Mesenchymal stem cell (in vitro differentiated cells and primary cell): ENCODE measurements around the gene ASF1B.

Source experiments
- DNase-seq: peaks from one replicate; pipeline ENCODE4 v3.0.0-alpha.2; 2013
- H2AFZ ChIP-seq: one replicate; pipeline ENCODE4 v1.6.1; 2013; ENCODE audit warnings: low read depth, mild to moderate bottlenecking, control low read depth, inconsistent platforms, low read length, moderate library complexity
- H2AK5ac ChIP-seq: 2 replicates; pipeline ENCODE4 v1.6.1; 2013; ENCODE audit warnings: low read length, moderate library complexity, mild to moderate bottlenecking, inconsistent platforms; ENCODE audit not compliant: severe bottlenecking
- H2BK120ac ChIP-seq: one replicate; pipeline ENCODE4 v1.6.1; 2013; ENCODE audit warnings: low read depth, mild to moderate bottlenecking, inconsistent platforms, low read length, moderate library complexity
- H2BK12ac ChIP-seq, 2 experiments: one replicate each; pipeline ENCODE4 v1.6.1; 2013; ENCODE audit warnings: inconsistent platforms in 2 of 2, low read length in 2 of 2, mild to moderate bottlenecking in 2 of 2, moderate library complexity in 2 of 2, control low read depth in 1 of 2
- H2BK15ac ChIP-seq: one replicate; pipeline ENCODE4 v1.6.1; 2013; ENCODE audit warnings: mild to moderate bottlenecking, low read depth, inconsistent platforms; ENCODE audit not compliant: poor library complexity, severe bottlenecking
- H2BK5ac ChIP-seq: 2 replicates; pipeline ENCODE4 v1.6.1; 2013; ENCODE audit warnings: low read depth, mild to moderate bottlenecking, low read length, control low read depth, inconsistent platforms; ENCODE audit not compliant: poor library complexity, severe bottlenecking
- H3K14ac ChIP-seq, 2 experiments: one replicate each; pipeline ENCODE4 v1.6.1; 2013; ENCODE audit warnings: inconsistent platforms in 2 of 2, low read length in 2 of 2, control low read depth in 1 of 2, mild to moderate bottlenecking in 1 of 2, moderate library complexity in 1 of 2
- H3K18ac ChIP-seq, 2 experiments: one replicate each; pipeline ENCODE4 v1.6.1; 2013; ENCODE audit warnings: inconsistent platforms in 2 of 2, low read length in 2 of 2, control low read depth in 1 of 2, low read depth in 1 of 2, mild to moderate bottlenecking in 1 of 2
- H3K23ac ChIP-seq, 2 experiments: one replicate each; pipeline ENCODE4 v1.6.1; 2013; ENCODE audit warnings: inconsistent platforms in 2 of 2, low read length in 2 of 2, mild to moderate bottlenecking in 2 of 2, moderate library complexity in 2 of 2, control low read depth in 1 of 2
- H3K27ac ChIP-seq: 2 replicates; pipeline ENCODE4 v1.5.1; 2013; ENCODE audit warnings: mild to moderate bottlenecking, moderate library complexity, low read length, control low read depth, inconsistent platforms; ENCODE audit not compliant: poor library complexity, severe bottlenecking
- H3K27me3 ChIP-seq, 2 experiments: 2 replicates each; pipeline versions ENCODE4 v1.6.1 to v1.7.0; 2013; ENCODE audit warnings: low read length in 2 of 2, mild to moderate bottlenecking in 2 of 2, moderate library complexity in 2 of 2, control low read depth in 1 of 2, inconsistent platforms in 1 of 2; ENCODE audit not compliant: control insufficient read depth in 1 of 2, insufficient read depth in 1 of 2
- H3K36me3 ChIP-seq, 2 experiments: 2 replicates each; pipeline versions ENCODE4 v1.6.1 to v1.7.0; 2013; ENCODE audit warnings: low read length in 2 of 2, control low read depth in 1 of 2, inconsistent platforms in 1 of 2, low read depth in 1 of 2, mild to moderate bottlenecking in 1 of 2; ENCODE audit not compliant: insufficient read depth in 2 of 2, control insufficient read depth in 1 of 2
- H3K4ac ChIP-seq, 2 experiments: one replicate each; pipeline ENCODE4 v1.6.1; 2013; ENCODE audit warnings: inconsistent platforms in 2 of 2, low read length in 2 of 2, mild to moderate bottlenecking in 2 of 2, moderate library complexity in 2 of 2, control low read depth in 1 of 2, low read depth in 1 of 2
- H3K4me1 ChIP-seq: 2 replicates; pipeline ENCODE4 v1.6.1; 2013; ENCODE audit warnings: low read depth, low read length, control low read depth; ENCODE audit not compliant: control insufficient read depth, insufficient read depth
- H3K4me2 ChIP-seq: 2 replicates; pipeline ENCODE4 v1.6.1; 2013; ENCODE audit warnings: low read length, mild to moderate bottlenecking, inconsistent platforms; ENCODE audit not compliant: poor library complexity, severe bottlenecking
- H3K4me3 ChIP-seq, 2 experiments: 2 replicates each; pipeline versions ENCODE4 v1.5.1 to v1.7.0; 2013; ENCODE audit warnings: low read length in 2 of 2, mild to moderate bottlenecking in 2 of 2, control low read depth in 1 of 2, low read depth in 1 of 2; ENCODE audit not compliant: insufficient read depth in 1 of 2
- H3K79me1 ChIP-seq: replicated peaks from 2 replicates; pipeline ENCODE4 v1.6.1; 2013; ENCODE audit warnings: mild to moderate bottlenecking, control low read depth, low read length, inconsistent platforms; ENCODE audit not compliant: poor library complexity, severe bottlenecking
- H3K9ac ChIP-seq: 2 replicates; pipeline ENCODE4 v1.7.0; 2013; ENCODE audit warnings: mild to moderate bottlenecking, low read length, moderate library complexity
- H3K9me3 ChIP-seq: 2 replicates; pipeline ENCODE4 v1.7.0; 2013; ENCODE audit warnings: mild to moderate bottlenecking, low read length; ENCODE audit not compliant: control insufficient read depth
- H4K8ac ChIP-seq: one replicate; pipeline ENCODE4 v1.6.1; 2013; ENCODE audit warnings: inconsistent platforms, mild to moderate bottlenecking, low read length, moderate library complexity
- H4K91ac ChIP-seq: one replicate; pipeline ENCODE4 v1.6.1; 2013; ENCODE audit warnings: mild to moderate bottlenecking, low read length, inconsistent platforms
- WGBS: methylation state at CpG from one replicate; pipeline ENCODE4 v1.1.7; 2013; ENCODE audit warnings: mixed read lengths; 5-methylcytosine and 5-hydroxymethylcytosine counted together

Gene ASF1B

DNA sequence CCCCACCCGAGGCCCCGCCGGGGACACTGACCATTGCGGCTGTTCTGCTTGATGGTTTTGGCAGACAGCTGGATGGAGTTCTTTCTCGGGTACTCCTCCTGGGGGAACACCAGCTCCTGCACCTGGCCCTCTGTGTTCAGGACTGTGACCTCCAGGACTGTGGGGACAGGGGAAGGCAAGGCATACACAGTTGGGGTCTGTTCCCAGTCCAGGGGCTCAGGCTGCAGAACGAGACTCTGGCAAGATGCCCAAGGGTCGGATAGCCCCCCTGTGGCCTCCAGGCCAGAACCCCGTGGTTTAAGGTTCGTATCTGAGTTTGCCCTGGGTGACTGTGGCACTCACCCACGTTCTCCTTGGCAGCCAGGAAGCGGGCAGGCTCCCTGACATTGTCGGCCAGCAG, 22.7 kb upstream of the ASF1B start:
- Histone ChIP-seq H3K4me1 (peaks cover 13% of the 10 kb centered on the region), H2BK5ac (no peak overlapping the region), H2AK5ac (no peak overlapping the region), H2BK15ac (no peak overlapping the region), H3K27me3 (no peaks in the 10 kb centered on the region), H3K4me3 (no peak overlapping the region), H3K27ac (no peak overlapping the region), H2BK120ac (no peak overlapping the region), H3K18ac (no peak overlapping the region), H4K91ac (no peak overlapping the region), H3K14ac (no peak overlapping the region), H3K4me2 (no peak overlapping the region), H3K79me1 (peaks cover 1% of the 10 kb centered on the region), H2BK12ac (no peak overlapping the region), H3K9ac (no peak overlapping the region), H3K9me3 (no peaks in the 10 kb centered on the region), H4K8ac (no peak overlapping the region), H2AFZ (no peak overlapping the region), H3K36me3 (peaks cover 34 to 93% of the 10 kb centered on the region in 2 experiments), H3K4ac (no peak overlapping the region), H3K23ac (no peak overlapping the region)
- 90% methylated on average over 12 of the region's 12 CpGs for WGBS
- DNase-seq: no peak

DNA sequence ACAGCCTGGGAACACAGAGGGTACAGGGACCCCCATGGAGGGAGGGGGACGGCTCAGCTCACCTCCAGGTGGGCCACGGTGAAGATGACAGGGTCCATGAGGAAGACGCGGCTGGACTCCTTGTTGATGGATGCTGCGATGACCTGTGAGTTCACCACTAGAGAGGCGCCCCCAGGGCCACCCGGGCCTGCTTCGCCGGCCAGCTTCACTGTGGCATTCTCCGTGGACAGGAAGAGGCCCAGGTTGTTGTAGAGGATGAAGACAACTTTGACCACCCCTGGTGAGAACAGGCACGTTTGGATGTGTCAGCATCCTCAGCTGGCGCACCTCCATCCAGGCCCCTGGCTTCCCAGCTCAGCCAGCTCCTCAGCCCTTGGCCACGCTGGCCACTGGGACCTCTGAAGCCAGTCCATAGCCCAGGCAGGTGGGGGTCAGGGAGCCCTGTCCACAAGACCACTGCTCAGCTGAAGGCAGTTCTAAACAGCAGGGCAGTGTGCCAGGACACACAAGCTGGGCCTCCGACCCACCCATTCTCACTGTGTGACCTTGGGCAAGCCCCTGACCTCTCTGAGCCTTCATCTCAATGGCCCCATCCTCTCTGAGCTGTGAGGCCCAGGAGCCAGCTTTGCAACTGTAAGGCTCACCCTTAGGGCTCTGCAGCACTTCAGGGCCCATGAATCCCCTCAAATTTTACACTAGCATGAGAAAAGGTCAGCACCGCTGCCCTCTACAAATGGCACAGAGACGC, 22.1 kb upstream of the ASF1B start:
- Histone ChIP-seq H3K18ac (no peak overlapping the region), H3K9ac (no peak overlapping the region), H3K14ac (no peak overlapping the region), H2BK120ac (no peak overlapping the region), H3K4me2 (no peak overlapping the region), H3K27ac (no peak overlapping the region), H3K4ac (no peak overlapping the region), H3K23ac (no peak overlapping the region), H3K79me1 (peaks cover 1% of the 10 kb centered on the region), H3K36me3 (peaks cover 34 to 91% of the 10 kb centered on the region in 2 experiments), H3K9me3 (no peaks in the 10 kb centered on the region), H3K27me3 (no peaks in the 10 kb centered on the region), H3K4me3 (no peak overlapping the region), H4K91ac (no peak overlapping the region), H2BK15ac (peak overlapping the region; percentile 13), H3K4me1 (peaks cover 13% of the 10 kb centered on the region), H2AFZ (no peak overlapping the region), H2BK5ac (no peak overlapping the region), H4K8ac (no peak overlapping the region), H2BK12ac (no peak overlapping the region), H2AK5ac (no peak overlapping the region)
- WGBS: 92% methylated on average over 16 of the region's 16 CpGs
- DNase-seq: no peak

DNA sequence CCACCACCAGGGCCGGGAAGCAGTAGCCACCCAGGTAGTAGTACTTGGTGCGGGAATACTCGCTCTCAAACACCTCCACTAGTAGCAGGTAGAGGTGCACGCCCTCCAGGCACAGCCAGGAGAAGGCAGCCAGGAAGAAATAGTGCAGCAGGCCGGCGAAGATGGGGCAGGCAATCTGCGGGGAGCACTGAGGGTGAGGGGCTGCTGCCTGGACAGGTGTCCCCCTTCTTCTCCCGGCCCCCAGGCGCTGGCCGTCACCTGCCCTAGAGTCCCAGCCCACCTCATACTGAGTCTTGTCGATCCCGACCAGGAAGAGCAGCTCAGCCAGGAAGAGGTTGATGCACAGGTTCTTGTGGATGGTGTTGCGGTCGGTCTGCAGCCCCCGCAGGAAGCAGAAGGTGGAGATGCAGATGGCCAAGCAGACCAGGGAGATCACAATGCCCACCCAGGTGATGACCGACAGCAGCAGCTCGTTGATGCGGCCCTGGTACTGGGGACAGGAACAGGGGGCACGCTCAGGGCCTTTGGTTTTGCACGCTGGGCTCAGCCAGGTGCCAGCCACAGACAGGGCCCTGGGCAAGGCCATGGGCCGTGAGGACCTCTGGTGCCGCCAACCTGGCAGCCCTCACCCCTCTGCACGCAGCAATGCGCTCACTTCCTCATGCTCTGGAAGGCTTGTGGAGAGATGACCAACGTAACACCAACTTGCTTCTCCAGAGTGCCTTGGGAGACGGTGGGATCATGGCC, 20.8 kb upstream of the ASF1B start:
- no peak overlapping the region for H4K8ac ChIP-seq
- H3K36me3 ChIP-seq: peaks cover 33 to 85% of the 10 kb centered on the region in 2 experiments
- no peaks in the 10 kb centered on the region for H3K27me3 ChIP-seq
- no peak overlapping the region for H2BK120ac ChIP-seq
- no peak overlapping the region for H3K18ac ChIP-seq
- no peak overlapping the region for H2BK5ac ChIP-seq
- H2BK15ac ChIP-seq: no peak overlapping the region
- no peak for DNase-seq
- no peak overlapping the region for H3K4me2 ChIP-seq
- H2AK5ac ChIP-seq: no peak overlapping the region
- no peak overlapping the region for H3K4ac ChIP-seq
- no peak overlapping the region for H3K9ac ChIP-seq
- no peak overlapping the region for H2AFZ ChIP-seq
- WGBS: 96% methylated on average over 26 of the region's 26 CpGs
- peaks cover 5% of the 10 kb centered on the region for H3K79me1 ChIP-seq
- H3K4me1 ChIP-seq: peaks cover 6% of the 10 kb centered on the region
- H3K4me3 ChIP-seq: no peak overlapping the region
- no peak overlapping the region for H2BK12ac ChIP-seq
- no peak overlapping the region for H3K23ac ChIP-seq
- no peaks in the 10 kb centered on the region for H3K9me3 ChIP-seq
- no peak overlapping the region for H3K14ac ChIP-seq
- H4K91ac ChIP-seq: no peak overlapping the region
- no peak overlapping the region for H3K27ac ChIP-seq

DNA sequence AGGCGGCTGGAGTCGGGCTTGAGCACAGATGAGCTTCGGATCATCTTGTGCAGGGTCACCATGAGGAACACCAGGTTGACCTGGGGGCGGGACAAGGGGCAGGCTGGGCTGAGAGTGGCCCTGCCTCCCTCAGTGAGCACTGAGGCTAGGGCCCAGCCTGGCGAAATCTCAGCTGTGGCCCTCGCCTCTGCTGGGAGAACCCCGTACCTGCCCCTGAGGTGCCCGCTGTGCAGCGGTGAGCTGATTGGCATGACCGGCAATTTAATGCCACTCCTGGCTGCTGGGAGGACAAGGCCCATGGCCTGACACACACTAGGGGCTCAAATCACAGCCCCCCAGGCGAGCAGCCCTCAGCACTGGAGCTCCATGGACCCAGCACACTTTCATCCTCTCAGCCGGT, 19.7 kb upstream of the ASF1B start:
- Histone ChIP-seq H3K4me1 (peaks cover 6% of the 10 kb centered on the region), H2BK120ac (no peak overlapping the region), H3K14ac (no peak overlapping the region), H3K79me1 (peaks cover 5% of the 10 kb centered on the region), H2BK12ac (no peak overlapping the region), H3K36me3 (peaks cover 34 to 85% of the 10 kb centered on the region in 2 experiments), H3K9me3 (no peaks in the 10 kb centered on the region), H4K91ac (no peak overlapping the region), H3K18ac (no peak overlapping the region), H2AK5ac (no peak overlapping the region), H3K9ac (no peak overlapping the region), H2BK5ac (no peak overlapping the region), H3K27me3 (no peaks in the 10 kb centered on the region), H3K4me2 (no peak overlapping the region), H3K4ac (no peak overlapping the region), H3K4me3 (no peak overlapping the region), H2AFZ (no peak overlapping the region), H3K23ac (no peak overlapping the region), H2BK15ac (no peak overlapping the region), H4K8ac (no peak overlapping the region), H3K27ac (no peak overlapping the region)
- no peak for DNase-seq
- 92% methylated on average over 9 of the region's 12 CpGs for WGBS
